Kidney capillary endothelial cell (primary cell): ENCODE results near the gene FXYD7.
A peak's percentile ranks its signal among the peaks of the same experiment; 100 is the strongest.

Source experiments
- DNase-seq: peaks from one replicate; pipeline ENCODE4 v3.0.0-alpha.2; 2018; ENCODE audit warnings: low spot score

FXYD7 gene

DNA sequence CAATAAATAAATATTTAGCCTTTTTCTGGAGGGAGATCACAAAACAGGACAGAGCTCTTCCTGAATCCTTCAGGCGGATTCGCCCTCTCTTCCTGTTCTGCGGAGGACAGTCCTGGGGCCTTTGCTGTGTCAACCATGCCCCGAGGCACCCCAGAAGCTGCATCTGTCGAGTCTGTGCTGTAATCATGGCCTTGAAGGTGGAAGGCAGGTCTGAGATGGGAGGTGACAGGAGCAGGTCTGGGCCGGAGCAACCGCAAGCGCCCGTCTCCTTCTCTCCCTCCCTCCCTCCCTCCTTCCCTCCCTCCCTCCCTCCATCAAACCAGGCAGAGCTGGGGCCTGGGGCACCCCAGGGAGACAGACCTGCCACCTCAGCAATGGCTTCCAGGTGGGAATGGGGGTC, 32.1 kb upstream of the FXYD7 start:
- no peak for DNase-seq

- no peak for DNase-seq
These were observed 29.9 kb upstream of the FXYD7 start for GRCh38 chr19:35112995-35113688.

DNA sequence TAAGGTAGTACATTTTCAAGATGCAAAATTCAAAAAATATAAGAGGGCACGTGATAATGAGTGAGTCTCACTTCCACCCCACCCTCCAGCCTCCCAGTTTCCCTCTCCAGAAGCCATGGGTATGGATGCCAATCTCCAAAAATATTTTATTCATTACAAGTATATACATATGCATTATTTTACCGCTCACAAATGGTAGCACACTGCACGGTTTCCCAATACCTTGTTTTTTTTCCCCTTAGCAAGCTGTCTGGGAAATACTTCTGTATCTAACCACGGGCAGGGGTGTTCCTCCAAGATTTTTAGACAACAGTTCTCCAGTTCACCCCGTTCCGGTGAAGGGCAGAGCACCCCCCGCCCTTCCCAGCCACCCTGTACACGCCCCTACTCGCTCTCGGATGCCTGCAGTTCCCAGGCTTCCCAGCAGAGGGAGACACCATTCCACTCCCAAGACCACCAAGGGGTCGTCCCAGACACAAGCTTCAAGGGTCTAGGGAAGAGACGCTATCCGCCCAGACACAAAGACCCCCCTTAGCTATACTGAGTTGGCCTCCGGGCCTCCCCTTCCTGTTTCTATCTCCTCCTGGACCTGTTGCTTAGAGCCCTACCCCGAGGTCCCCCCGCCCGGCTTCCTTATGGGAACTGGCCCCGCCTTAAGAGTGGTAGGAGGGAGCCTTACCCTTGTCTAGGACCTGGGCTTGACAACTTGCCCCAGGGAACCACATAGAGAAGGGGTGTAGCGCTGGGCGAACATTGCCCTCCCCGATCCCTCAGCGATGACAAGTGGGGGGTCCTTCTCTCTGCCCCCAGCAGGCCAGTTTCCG, 28.5 kb upstream of the FXYD7 start:
- DNase-seq, result no peak

DNA sequence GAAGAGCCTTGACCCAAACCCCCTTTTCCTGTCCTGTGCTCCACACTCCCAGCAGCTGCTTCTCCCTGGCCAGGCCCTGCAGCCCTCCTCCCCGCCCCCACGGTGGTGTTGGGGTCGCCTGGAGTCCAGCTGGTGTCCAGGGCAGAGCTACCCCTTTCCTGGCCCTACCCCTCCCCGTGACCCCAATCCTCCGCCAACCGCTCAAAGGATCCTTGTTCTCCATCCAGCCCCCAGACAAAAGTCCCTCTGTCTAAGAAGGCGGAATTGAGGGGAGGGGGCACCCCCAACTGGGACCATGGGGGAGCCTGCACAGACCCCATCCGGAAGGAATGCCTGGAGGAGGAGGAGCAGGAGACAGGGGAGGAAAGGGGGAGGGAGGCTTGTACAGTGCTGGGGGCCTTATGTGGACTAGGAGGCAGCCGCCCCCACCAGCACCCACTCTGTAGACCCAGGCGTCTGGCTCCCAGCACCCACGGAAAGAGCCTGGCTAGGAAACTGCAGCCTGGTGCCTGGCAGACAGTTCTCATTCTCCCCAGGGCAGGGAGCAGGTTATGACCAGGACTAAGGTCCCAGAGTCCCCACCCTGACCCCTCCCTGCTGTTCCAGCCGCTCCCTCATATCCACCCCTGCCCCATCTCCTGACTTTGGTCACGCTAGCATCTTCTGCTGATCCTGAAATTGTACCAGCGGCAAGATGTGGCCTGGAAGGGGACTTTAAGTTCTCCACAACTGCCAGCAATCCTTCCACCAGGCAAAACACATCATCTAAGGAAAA, 27.7 kb upstream of the FXYD7 start, which contains the start of gene FXYD3:
FXYD3 (plus strand) TSS at position 647 of the 775 bp plus-strand sequence. CDS start 3,554 bp downstream, outside the sequence.
- no peak for DNase-seq

- no peak for DNase-seq
These were observed 26.8 kb upstream of the FXYD7 start for GRCh38 chr19:35116072-35116801.

GRCh38 chr19:35117116-35117515, 25.9 kb upstream of the FXYD7 start:
- no peak for DNase-seq

- DNase-seq, result no peak
These were observed 25.3 kb upstream of the FXYD7 start for GRCh38 chr19:35117799-35118198.

DNA sequence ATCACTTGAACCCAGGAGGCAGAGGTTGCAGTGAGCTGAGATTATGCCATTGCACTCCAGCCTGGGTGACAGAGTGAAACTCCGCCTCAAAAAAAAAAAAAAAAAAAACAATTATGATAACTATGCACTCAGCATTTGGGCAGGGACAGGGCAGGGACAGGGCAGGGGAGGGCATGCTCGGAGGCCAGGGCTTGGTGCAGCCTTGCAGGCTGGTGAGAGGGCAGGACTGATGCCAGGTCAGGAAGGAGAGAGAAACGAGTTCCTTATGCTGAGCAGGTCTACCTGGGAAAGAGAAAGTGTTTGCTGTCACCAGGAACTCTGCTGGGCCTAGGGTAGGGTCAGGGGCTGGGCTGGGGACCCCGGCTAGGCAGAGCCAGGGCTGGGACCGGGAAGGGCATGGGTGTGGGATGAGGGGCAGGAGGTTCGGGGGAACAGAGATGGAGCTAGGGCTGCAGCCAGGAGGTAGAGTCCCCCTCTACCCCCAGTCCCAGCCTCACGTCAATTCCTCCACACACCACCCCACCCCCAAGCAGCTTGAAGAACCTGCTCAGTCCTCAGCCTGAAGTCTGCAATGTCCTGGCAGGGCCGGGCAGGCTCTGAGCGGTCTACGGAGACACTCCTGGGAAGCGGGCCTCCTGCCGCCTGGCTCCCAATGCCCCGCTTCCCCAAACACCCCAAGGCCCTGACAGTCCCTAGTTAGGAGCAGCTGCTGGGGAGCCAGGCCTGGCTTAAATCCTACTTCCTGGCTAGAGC, 24.6 kb upstream of the FXYD7 start:
- no peak for DNase-seq

GRCh38 chr19:35119091-35119490, 24.0 kb upstream of the FXYD7 start:
- DNase-seq, result no peak

GRCh38 chr19:35119578-35120155, 23.4 kb upstream of the FXYD7 start:
- DNase-seq, result no peak

GRCh38 chr19:35120492-35120891, 22.6 kb upstream of the FXYD7 start:
- no peak for DNase-seq

DNA sequence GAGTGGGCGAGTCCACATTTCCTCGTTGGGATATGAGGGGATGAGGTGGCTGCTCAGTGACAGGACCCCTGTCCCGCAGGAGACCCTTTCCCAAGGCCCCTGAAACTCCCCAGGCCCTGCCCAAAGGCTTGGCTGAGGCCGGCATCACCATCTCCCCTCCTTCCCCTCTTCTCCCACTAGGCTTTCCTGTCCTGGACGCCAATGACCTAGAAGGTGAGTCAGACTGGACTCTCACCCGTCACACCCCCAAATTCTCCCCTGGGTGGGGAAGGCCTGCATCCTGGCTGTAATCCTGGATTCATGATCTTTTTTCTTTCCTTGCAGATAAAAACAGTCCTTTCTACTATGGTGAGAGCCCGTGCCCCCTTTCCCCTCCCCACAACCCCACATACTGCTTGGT, 22.2 kb upstream of the FXYD7 start:
- no peak for DNase-seq

- no peak for DNase-seq
These were observed 20.1 kb upstream of the FXYD7 start for GRCh38 chr19:35122687-35123551.

DNA sequence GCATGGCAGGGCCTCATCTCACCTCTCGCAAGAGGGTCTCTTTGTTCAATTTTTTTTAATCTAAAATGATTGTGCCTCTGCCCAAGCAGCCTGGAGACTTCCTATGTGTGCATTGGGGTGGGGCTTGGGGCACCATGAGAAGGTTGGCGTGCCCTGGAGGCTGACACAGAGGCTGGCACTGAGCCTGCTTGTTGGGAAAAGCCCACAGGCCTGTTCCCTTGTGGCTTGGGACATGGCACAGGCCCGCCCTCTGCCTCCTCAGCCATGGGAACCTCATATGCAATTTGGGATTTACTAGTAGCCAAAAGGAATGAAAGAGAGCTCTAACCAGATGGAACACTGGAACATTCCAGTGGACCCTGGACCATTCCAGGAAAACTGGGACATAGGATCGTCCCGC, 19.5 kb upstream of the FXYD7 start:
- no peak for DNase-seq

- DNase-seq, result peak; percentile 91
These were observed 18.7 kb upstream of the FXYD7 start for GRCh38 chr19:35124098-35125060.

- no peak for DNase-seq
These were observed 17.8 kb upstream of the FXYD7 start for GRCh38 chr19:35125270-35125717.

GRCh38 chr19:35125749-35126623, 17.1 kb upstream of the FXYD7 start:
- no peak for DNase-seq

GRCh38 chr19:35126624-35126959, 16.5 kb upstream of the FXYD7 start:
- DNase-seq, result no peak
